ENCODE data around the gene FGF18. TPM values are rescaled to one million over a fixed set of nuclear protein-coding genes. Genes with fewer than 3 reads are reported as not detected.
"Not testable (repeated sequence)": the region's sequence is repeated elsewhere in the genome, so short reads cannot be mapped to it uniquely, and the experiment has no call there.

FGF18 gene
- total RNA-seq, 6 donors from 2014 or later = 0.44 to 4.6 (median 1.4) TPM

GRCh38 chr5:171395042-171395441 lies 24.4 kb upstream of the FGF18 start:
- H3K27me3 ChIP-seq = no peaks in the 10 kb centered on the region
- TF ChIP-seq EP300 (IDR thresholded peaks at IDR 0.05) = no peak
- no peak for TF ChIP-seq POLR2AphosphoS5 (IDR thresholded peaks at IDR 0.05)
- no peak for TF ChIP-seq POLR2A (IDR thresholded peaks at IDR 0.05)
- no peak for TF ChIP-seq CTCF (IDR thresholded peaks at IDR 0.05)
- WGBS, 2 donors = 94 to 96% methylated on average over 7 of the region's 7 CpGs
- H3K36me3 ChIP-seq = peaks cover 27 to 88% (median 55%) of the 10 kb centered on the region in 4 donors
- DNase-seq (no peak), ATAC-seq (ENCODE audit: low FRiP score in 2 of 2) (no peak)
- H3K4me3 ChIP-seq = no peak overlapping the region
- H3K9me3 ChIP-seq = no peaks in the 10 kb centered on the region
- peaks cover 12 to 34% (median 18%) of the 10 kb centered on the region in 4 donors for H3K4me1 ChIP-seq
- H3K27ac ChIP-seq = no peak overlapping the region

- H3K36me3 ChIP-seq = peaks cover 40 to 95% (median 65%) of the 10 kb centered on the region in 4 donors
- peaks cover under 1 to 18% (median 8%) of the 10 kb centered on the region in 4 donors for H3K4me1 ChIP-seq
Measured at GRCh38 chr5:171396583-171396982, 22.9 kb upstream of the FGF18 start.

GRCh38 chr5:171397190-171397589 lies 22.3 kb upstream of the FGF18 start:
- DNase-seq (no peak), ATAC-seq (ENCODE audit: low FRiP score in 2 of 2) (no peak)
- Histone ChIP-seq H3K4me3 (no peak overlapping the region), H3K9me3 (no peaks in the 10 kb centered on the region), H3K4me1 (peaks cover 0 to 17% (median 5%) of the 10 kb centered on the region in 4 donors), H3K27me3 (no peaks in the 10 kb centered on the region), H3K27ac (no peak overlapping the region), H3K36me3 (peaks cover 43 to 93% (median 60%) of the 10 kb centered on the region in 4 donors)
- 93 to 94% methylated on average over 2 of the region's 2 CpGs for WGBS, 2 donors
- TF ChIP-seq CTCF (IDR thresholded peaks at IDR 0.05) = no peak
- no peak for TF ChIP-seq POLR2A (IDR thresholded peaks at IDR 0.05)
- no peak for TF ChIP-seq POLR2AphosphoS5 (IDR thresholded peaks at IDR 0.05)
- no peak for TF ChIP-seq EP300 (IDR thresholded peaks at IDR 0.05)

More at GRCh38 chr5:171396583-171396982, 22.9 kb upstream of the FGF18 start:
- DNase-seq; H3K27ac ChIP-seq; H3K27me3 ChIP-seq; H3K4me3 ChIP-seq; ATAC-seq (ENCODE audit: low FRiP score in 2 of 2); H3K9me3 ChIP-seq: not testable (repeated sequence)
- 85% methylated on average over 11 of the region's 11 CpGs for WGBS, 2 donors

GRCh38 chr5:171397599-171397998 lies 21.8 kb upstream of the FGF18 start:
- Histone ChIP-seq H3K27ac (no peak overlapping the region), H3K27me3 (no peaks in the 10 kb centered on the region), H3K4me3 (no peak overlapping the region), H3K4me1 (peaks cover 0 to 17% (median 3%) of the 10 kb centered on the region in 4 donors), H3K9me3 (no peaks in the 10 kb centered on the region), H3K36me3 (peaks cover 43 to 89% (median 58%) of the 10 kb centered on the region in 4 donors)
- DNase-seq (no peak), ATAC-seq (ENCODE audit: low FRiP score in 2 of 2) (no peak)
- WGBS, 2 donors = 100% methylated on average over 4 of the region's 4 CpGs
- TF ChIP-seq EP300 (IDR thresholded peaks at IDR 0.05) = no peak
- TF ChIP-seq POLR2AphosphoS5 (IDR thresholded peaks at IDR 0.05) = no peak
- TF ChIP-seq POLR2A (IDR thresholded peaks at IDR 0.05) = no peak
- no peak for TF ChIP-seq CTCF (IDR thresholded peaks at IDR 0.05)

- WGBS, 2 donors = 87 to 90% methylated on average over 9 of the region's 9 CpGs
- not testable (repeated sequence) for H3K4me3 ChIP-seq; H3K9me3 ChIP-seq; ATAC-seq (ENCODE audit: low FRiP score in 2 of 2); H3K27me3 ChIP-seq; H3K27ac ChIP-seq; DNase-seq
- Histone ChIP-seq H3K4me1 (peaks cover 0 to 17% (median 3%) of the 10 kb centered on the region in 4 donors), H3K36me3 (peaks cover 36 to 78% (median 53%) of the 10 kb centered on the region in 4 donors)
Measured at GRCh38 chr5:171398660-171399059, 20.8 kb upstream of the FGF18 start.

GRCh38 chr5:171400169-171400568 lies 19.3 kb upstream of the FGF18 start:
- peaks cover 36 to 69% (median 46%) of the 10 kb centered on the region in 4 donors for H3K36me3 ChIP-seq
- no peaks in the 10 kb centered on the region for H3K27me3 ChIP-seq
- H3K4me1 ChIP-seq = peaks cover 0 to 17% (median 3%) of the 10 kb centered on the region in 4 donors
- no peak for ATAC-seq (ENCODE audit: low FRiP score in 2 of 2)
- TF ChIP-seq CTCF (IDR thresholded peaks at IDR 0.05) = no peak
- TF ChIP-seq EP300 (IDR thresholded peaks at IDR 0.05) = no peak
- TF ChIP-seq POLR2A (IDR thresholded peaks at IDR 0.05) = no peak
- TF ChIP-seq POLR2AphosphoS5 (IDR thresholded peaks at IDR 0.05) = no peak
- H3K9me3 ChIP-seq = no peaks in the 10 kb centered on the region
- H3K27ac ChIP-seq = no peak overlapping the region
- no peak overlapping the region for H3K4me3 ChIP-seq
- 68 to 75% methylated on average over 7 of the region's 7 CpGs for WGBS, 2 donors
- no peak for DNase-seq

Data from upper lobe of left lung (tissue), 6 donors.